Lower leg skin (tissue), 3 donors: ENCODE data around the gene TMPO.

Source experiments
- POLR2A ChIP-seq, 2 donors: fragments of 450-650 bp; IDR thresholded peaks; one replicate each; pipeline ENCODE4 v1.6.1; 2016 to 2017; ENCODE audit warnings: antibody characterized with exemption in 2 of 2, mild to moderate bottlenecking in 1 of 2, moderate library complexity in 1 of 2
- TF ChIP-seq, protein P1 (sequence below), 3 donors: fragments of 450-650 bp; IDR thresholded peaks; one replicate each; pipeline ENCODE4 v1.5.1; 2016; ENCODE audit warnings: antibody characterized with exemption in 3 of 3, mild to moderate bottlenecking in 3 of 3, moderate library complexity in 2 of 3

DNA sequence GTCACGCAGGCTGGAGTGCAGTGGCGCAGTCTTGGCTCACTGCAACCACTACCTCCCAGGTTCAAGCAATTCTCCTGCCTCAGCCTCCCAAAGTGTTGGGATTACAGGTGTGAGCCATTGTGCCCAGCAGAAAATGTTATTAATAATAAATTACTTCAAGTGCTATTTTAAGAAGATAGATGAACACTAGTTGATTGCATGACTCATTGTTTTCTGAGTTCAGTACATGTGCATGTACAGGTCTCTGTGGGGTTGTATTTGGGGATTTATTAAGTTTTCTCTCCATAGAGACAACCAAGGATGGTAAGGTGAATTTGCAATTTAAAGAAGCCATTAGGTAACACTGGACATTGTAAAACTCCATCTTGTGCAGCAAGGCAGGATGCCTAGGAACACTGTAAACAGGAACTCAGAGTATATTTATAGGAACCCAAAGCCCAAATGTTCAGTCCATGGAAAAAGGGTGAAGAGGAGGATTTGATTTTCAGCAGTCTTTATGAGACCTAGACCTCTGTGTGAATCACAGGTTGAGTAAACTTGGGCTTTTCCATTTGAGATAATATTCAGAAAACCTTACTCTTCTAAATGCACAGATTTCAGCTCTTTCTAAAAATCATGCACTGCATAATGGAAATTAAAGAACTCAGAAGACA is 49.3 kb upstream of the TMPO start:
- no peak for TF ChIP-seq POLR2A (IDR thresholded peaks at IDR 0.05)
- TF ChIP-seq, protein P1, sequence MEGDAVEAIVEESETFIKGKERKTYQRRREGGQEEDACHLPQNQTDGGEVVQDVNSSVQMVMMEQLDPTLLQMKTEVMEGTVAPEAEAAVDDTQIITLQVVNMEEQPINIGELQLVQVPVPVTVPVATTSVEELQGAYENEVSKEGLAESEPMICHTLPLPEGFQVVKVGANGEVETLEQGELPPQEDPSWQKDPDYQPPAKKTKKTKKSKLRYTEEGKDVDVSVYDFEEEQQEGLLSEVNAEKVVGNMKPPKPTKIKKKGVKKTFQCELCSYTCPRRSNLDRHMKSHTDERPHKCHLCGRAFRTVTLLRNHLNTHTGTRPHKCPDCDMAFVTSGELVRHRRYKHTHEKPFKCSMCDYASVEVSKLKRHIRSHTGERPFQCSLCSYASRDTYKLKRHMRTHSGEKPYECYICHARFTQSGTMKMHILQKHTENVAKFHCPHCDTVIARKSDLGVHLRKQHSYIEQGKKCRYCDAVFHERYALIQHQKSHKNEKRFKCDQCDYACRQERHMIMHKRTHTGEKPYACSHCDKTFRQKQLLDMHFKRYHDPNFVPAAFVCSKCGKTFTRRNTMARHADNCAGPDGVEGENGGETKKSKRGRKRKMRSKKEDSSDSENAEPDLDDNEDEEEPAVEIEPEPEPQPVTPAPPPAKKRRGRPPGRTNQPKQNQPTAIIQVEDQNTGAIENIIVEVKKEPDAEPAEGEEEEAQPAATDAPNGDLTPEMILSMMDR (IDR thresholded peaks at IDR 0.05) = no peak
